ENCODE results near the gene MSANTD3.

DNA sequence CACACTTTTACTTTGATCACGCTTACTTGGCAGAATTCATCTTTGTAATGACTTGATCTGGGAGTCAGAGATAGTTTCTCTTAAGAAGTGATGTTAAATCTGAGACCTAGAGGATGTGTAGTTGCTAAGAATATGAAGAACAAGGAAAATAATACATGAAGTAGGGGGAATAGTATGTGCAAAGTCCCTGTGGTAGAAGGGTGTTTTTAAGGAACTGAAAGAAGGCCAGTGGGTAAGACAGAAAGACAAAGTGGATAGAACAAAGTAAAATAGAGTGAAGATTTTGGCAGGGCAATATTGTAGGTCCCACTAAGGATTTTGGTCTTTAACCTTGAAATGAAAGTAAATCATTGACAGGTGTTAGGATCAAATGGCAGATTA, 17.8 kb upstream of the MSANTD3 start:
- TF ChIP-seq PATZ1 (CRISPR knock-in tag; IDR thresholded peaks at IDR 0.05; ENCODE audit: borderline replicate concordance) (no peak), YY1 (IDR thresholded peaks at IDR 0.05; ENCODE audit: borderline replicate concordance in 1 of 3, control insufficient read depth in 1 of 3, extremely low read depth in 1 of 3, insufficient read depth in 3 of 3, insufficient read length in 1 of 3, insufficient replicate concordance in 2 of 3, low read depth in 1 of 3, low read length in 2 of 3) (no peak), ZNF140 (CRISPR knock-in tag; IDR thresholded peaks at IDR 0.05) (no peak), FOXJ3 (CRISPR knock-in tag; IDR thresholded peaks at IDR 0.05) (no peak), CTCF (IDR thresholded peaks at IDR 0.05 in 2 of 3, conservative IDR thresholded peaks at IDR 0.05 in 1 of 3; ENCODE audit: insufficient read depth in 2 of 3, low read depth in 1 of 3, low read length in 3 of 3) (no peak), ATF1 (CRISPR knock-in tag; IDR thresholded peaks at IDR 0.05) (no peak), ATF1 (tag; IDR thresholded peaks at IDR 0.05) (no peak), MXI1 (IDR thresholded peaks at IDR 0.05; ENCODE audit: low read depth, low read length) (no peak), MAX (CRISPR knock-in tag; IDR thresholded peaks at IDR 0.05) (no peak), EZH2 (IDR thresholded peaks at IDR 0.05; ENCODE audit: borderline replicate concordance, low read depth, low read length) (no peak)
- TF ChIP-seq, protein P1, sequence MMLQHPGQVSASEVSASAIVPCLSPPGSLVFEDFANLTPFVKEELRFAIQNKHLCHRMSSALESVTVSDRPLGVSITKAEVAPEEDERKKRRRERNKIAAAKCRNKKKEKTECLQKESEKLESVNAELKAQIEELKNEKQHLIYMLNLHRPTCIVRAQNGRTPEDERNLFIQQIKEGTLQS (IDR thresholded peaks at IDR 0.05), result no peak
- TF ChIP-seq, protein P1 (CRISPR knock-in tag; conservative IDR thresholded peaks at IDR 0.05), result no peak
- TF ChIP-seq, protein P2, sequence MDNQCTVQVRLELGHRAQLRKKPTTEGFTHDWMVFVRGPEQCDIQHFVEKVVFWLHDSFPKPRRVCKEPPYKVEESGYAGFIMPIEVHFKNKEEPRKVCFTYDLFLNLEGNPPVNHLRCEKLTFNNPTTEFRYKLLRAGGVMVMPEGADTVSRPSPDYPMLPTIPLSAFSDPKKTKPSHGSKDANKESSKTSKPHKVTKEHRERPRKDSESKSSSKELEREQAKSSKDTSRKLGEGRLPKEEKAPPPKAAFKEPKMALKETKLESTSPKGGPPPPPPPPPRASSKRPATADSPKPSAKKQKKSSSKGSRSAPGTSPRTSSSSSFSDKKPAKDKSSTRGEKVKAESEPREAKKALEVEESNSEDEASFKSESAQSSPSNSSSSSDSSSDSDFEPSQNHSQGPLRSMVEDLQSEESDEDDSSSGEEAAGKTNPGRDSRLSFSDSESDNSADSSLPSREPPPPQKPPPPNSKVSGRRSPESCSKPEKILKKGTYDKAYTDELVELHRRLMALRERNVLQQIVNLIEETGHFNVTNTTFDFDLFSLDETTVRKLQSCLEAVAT (IDR thresholded peaks at IDR 0.05), result no peak

Measured in K562 (cell line).